ENCODE data around the gene GBA3.

Gene GBA3

GRCh38 chr4:22790631-22791030 is 97.9 kb downstream of the GBA3 start:
- no peak for DNase-seq

DNA sequence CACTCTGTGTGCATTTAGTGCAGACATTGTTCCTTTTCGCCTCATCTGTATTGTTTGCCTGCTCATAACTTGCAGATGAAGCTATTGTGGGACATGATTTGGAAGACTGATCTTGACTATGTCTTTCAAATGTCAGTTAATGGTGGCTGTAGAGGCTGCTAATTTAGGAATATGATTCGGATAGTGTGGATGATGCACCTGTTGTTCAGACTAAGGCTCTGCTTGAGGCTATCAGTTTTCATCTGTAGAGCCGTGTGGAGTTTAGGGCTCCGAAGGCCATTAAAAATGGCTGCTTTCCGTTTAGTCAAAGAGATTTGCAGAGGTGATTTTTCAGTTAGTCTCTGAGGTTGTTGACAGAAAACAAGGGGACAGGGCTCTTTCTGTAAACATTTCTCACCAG is 102.0 kb downstream of the GBA3 start:
- no peak for DNase-seq

DNA sequence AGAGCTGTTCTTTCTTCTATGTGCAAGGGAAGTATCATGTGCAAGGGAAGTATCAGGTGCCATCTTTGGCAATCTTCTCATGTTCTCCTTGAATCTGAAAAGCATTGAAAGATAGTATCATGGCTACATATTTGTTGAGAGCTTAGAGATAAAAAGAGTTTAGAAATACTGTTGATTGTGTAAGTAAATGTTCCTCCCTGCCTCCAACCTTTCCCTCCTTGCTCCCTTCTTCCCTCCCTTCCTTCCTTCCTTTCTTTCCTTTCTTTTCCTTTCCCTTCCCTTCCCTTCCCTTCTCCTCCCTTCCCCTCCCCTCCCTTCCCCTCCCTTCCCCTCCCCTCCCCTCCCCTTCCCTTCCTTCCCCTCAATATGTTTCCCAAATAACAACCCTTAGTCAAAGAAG is 108.7 kb downstream of the GBA3 start:
- no peak for DNase-seq

- DNase-seq, result no peak
These were observed 110.1 kb downstream of the GBA3 start for GRCh38 chr4:22802876-22803275.

GRCh38 chr4:22803512-22803911 is 110.8 kb downstream of the GBA3 start:
- DNase-seq, result no peak

DNA sequence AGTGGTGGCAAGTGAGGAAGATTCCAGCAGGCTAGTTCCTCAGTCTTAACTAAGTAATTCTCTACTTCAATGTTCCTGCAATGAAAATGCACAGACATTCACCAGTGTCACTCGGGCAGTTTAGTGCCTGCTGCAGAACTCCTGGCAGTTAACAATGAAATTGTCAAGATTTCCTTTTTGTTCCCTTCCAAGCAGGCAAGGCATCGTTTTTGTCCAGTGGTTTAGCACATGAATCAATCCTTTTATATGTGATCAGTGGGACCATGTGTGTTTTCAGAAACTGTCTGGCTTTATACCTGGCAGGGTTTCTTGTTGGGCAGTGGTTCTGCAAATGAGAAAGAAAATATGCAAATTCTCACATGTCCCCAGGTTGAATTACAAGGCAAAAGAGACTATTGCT is 122.2 kb downstream of the GBA3 start:
- no peak for DNase-seq

GRCh38 chr4:22824091-22824490 is 131.4 kb downstream of the GBA3 start:
- no peak for DNase-seq

DNA sequence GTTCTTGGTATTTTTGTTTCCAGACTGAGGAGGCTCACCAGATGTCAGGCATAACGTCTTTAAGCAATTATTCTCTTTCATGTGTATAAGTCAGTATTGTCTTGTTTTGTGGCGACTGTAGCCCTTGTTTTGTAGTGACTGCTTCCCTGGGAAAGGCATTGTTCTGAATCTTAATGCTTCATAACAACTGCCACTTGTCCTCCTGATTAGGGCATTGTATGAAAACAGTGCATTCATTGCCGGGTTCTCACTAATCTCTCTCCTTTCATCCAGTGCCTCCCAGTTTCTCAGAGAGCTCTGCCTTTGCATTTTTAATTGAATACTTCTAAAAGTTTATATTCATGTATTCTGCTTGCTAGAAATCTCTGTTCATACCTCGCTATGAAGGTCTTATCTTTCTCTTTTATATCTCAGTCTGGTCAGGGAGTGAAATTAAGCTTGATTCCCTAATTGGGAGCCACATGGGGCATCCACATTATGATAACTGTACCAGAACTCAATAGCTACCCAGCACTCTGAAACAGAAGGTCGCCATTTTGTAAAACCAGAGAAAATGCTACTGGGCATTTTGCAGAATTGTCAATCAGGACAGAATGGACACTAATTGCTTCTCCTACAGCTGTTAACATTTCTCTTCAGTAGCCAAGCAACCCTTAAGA is 149.8 kb downstream of the GBA3 start:
- DNase-seq, result no peak

- no peak for DNase-seq
These were observed 155.6 kb downstream of the GBA3 start for GRCh38 chr4:22848332-22848731.

DNA sequence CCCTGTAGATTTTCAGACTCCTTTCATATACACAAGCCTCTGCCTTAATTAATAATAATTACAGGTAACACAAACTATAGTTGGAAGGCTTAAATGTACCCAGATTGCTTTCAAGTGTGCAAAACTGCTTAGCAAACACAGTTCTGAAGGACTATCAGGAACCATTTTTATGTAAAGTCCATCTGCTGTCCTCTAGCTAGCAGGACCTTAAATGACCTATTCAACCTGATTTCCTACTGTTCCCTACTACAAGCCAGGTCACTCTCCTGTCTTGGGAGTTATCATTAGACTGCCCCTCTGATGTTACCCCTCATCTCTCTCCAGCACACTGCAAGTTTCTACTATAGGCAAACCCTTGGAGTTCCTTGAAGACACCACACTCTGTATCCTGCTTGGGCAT is 157.3 kb downstream of the GBA3 start:
- no peak for DNase-seq

- no peak for DNase-seq
These were observed 157.9 kb downstream of the GBA3 start for GRCh38 chr4:22850630-22851029.

- DNase-seq, result no peak
These were observed 164.7 kb downstream of the GBA3 start for GRCh38 chr4:22857411-22857810.

DNA sequence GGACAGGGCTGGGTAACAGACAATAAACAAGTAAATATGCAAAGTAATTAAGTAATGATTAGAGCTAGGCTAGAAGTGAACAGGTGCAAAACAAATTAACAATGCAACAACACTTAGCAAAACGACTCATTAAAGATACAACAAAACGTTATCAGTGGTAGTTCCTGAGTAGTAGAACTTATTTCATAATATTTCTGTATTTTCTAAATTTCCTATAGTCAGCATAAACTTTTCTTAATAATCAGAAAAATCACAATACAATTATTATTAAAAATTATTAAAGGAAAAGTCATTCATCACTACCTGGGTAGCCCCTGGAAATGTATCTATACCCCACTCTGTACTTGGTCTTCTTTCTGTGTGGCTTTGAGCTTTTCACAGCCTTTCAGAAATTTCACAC is 166.6 kb downstream of the GBA3 start:
- DNase-seq, result no peak
